Progenitor cell of endocrine pancreas (in vitro differentiated cells): Measurements from ENCODE around the gene RBM17. TPM values are rescaled to one million over a fixed set of nuclear protein-coding genes. Genes with fewer than 3 reads are reported as not detected.
"Not testable (repeated sequence)": the region's sequence is repeated elsewhere in the genome, so short reads cannot be mapped to it uniquely, and the experiment has no call there.

Source experiments
- DNase-seq: peaks from one replicate; pipeline ENCODE4 v3.0.0; 2021; ENCODE audit warnings: low spot score; ENCODE audit not compliant: unreplicated experiment
- H3K27ac Mint-ChIP-seq: 2 replicates; pipeline ENCODE4 v1.8.0; 2021; ENCODE audit warnings: mild to moderate bottlenecking, moderate library complexity, mixed read lengths
- H3K27me3 Mint-ChIP-seq: 2 replicates; pipeline ENCODE4 v1.8.0; 2021; ENCODE audit warnings: mixed read lengths
- H3K36me3 Mint-ChIP-seq: 2 replicates; pipeline ENCODE4 v1.8.0; 2022; ENCODE audit warnings: mixed read lengths; ENCODE audit not compliant: insufficient read depth
- H3K4me1 Mint-ChIP-seq: 2 replicates; pipeline ENCODE4 v1.8.0; 2021; ENCODE audit warnings: low read depth, mixed read lengths
- H3K4me3 Mint-ChIP-seq: 2 replicates; pipeline ENCODE4 v1.8.0; 2021; ENCODE audit warnings: low read depth, mild to moderate bottlenecking, moderate library complexity, mixed read lengths
- H3K9me3 Mint-ChIP-seq: 2 replicates; pipeline ENCODE4 v1.8.0; 2021; ENCODE audit warnings: low read depth, mixed read lengths
- CTCF ChIP-seq: fragments of 200-600 bp; sonication (generic); IDR thresholded peaks from one replicate; pipeline ENCODE4 v1.5.0; 2021; ENCODE audit warnings: antibody characterized with exemption, mild to moderate bottlenecking; ENCODE audit not compliant: unreplicated experiment
- microRNA-seq: library from miRNA; unstranded; fragments of <30 nt; microRNA quantifications from one replicate; pipeline ENCODE4 v1.1.0, GENCODE V29; 2020; ENCODE audit warnings: borderline number of aligned reads; ENCODE audit not compliant: unreplicated experiment
- total RNA-seq: library from RNA; stranded (reverse); gene quantifications from 2 replicates; pipeline ENCODE4 v1.2.1, GENCODE V29; 2021

RBM17 gene
- total RNA-seq, 1 donor from 2014 or later: 122 TPM

- no peak for TF ChIP-seq CTCF
- peak overlapping the region; percentile 89 for H3K4me3 Mint-ChIP-seq
- no peak overlapping the region for H3K27ac Mint-ChIP-seq
- no peak for DNase-seq
- H3K27me3 Mint-ChIP-seq: no peaks in the 10 kb centered on the region
- H3K9me3 Mint-ChIP-seq: no peaks in the 10 kb centered on the region
- H3K4me1 Mint-ChIP-seq: peaks cover 18% of the 10 kb centered on the region
- peaks cover 3% of the 10 kb centered on the region for H3K36me3 Mint-ChIP-seq
Observed at GRCh38 chr10:6165221-6165725, 76.4 kb downstream of the RBM17 start.

- not testable (repeated sequence) for H3K27me3 Mint-ChIP-seq, DNase-seq, H3K4me3 Mint-ChIP-seq, H3K36me3 Mint-ChIP-seq, H3K9me3 Mint-ChIP-seq, H3K27ac Mint-ChIP-seq
- peaks cover 19% of the 10 kb centered on the region for H3K4me1 Mint-ChIP-seq
Observed at GRCh38 chr10:6165933-6166332, 77.1 kb downstream of the RBM17 start.

Small RNA genes within 50 kb of the gene (microRNA-seq; reads per million reads assigned to microRNA genes)
- not detected for gene MIR3155A
- not detected for gene MIR3155B

Other genes with a start within 250 kb of the RBM17 start
- gene ANKRD16, start 199.1 kb upstream of the RBM17 start, total RNA-seq: 16.8 and 18.0 TPM in 2 replicates
- gene FBH1, start 198.8 kb upstream of the RBM17 start, total RNA-seq: 85.5 and 87.4 TPM in 2 replicates
- 0.48 and 1.5 TPM in 2 replicates for gene IL15RA, start 111.5 kb upstream of the RBM17 start, total RNA-seq
- gene IL2RA, start 26.7 kb upstream of the RBM17 start, total RNA-seq: not detected in 2 replicates
- gene PFKFB3, start 113.9 kb downstream of the RBM17 start, total RNA-seq: 63.9 and 64.5 TPM in 2 replicates